ENCODE measurements around the gene FERMT3. TPM values are rescaled to one million over a fixed set of nuclear protein-coding genes. Genes with fewer than 3 reads are reported as not detected.
A peak's percentile ranks its signal among the peaks of the same experiment; 100 is the strongest.

FERMT3 gene
- total RNA-seq, 1 donor, result 7.0 TPM

GRCh38 chr11:64203421-64204079, 3.0 kb upstream of the FERMT3 start:
- no peak overlapping the region for H3K4me3 ChIP-seq (ENCODE audit: low read depth, low read length)
- TF ChIP-seq CTCF (IDR thresholded peaks at IDR 0.05; ENCODE audit: insufficient read depth, low read length), result no peak
- DNase-seq (ENCODE audit: low read depth), result no peak

GRCh38 chr11:64204080-64204440, 2.5 kb upstream of the FERMT3 start:
- no peak overlapping the region for H3K4me3 ChIP-seq (ENCODE audit: low read depth, low read length)
- no peak for DNase-seq (ENCODE audit: low read depth)
- no peak for TF ChIP-seq CTCF (IDR thresholded peaks at IDR 0.05; ENCODE audit: insufficient read depth, low read length)

- H3K4me3 ChIP-seq (ENCODE audit: low read depth, low read length), result no peak overlapping the region
- DNase-seq (ENCODE audit: low read depth), result peak; percentile 98
- TF ChIP-seq CTCF (IDR thresholded peaks at IDR 0.05; ENCODE audit: insufficient read depth, low read length), result peak; percentile 62
Observed at GRCh38 chr11:64204464-64204989, 2.0 kb upstream of the FERMT3 start.

- TF ChIP-seq CTCF (IDR thresholded peaks at IDR 0.05; ENCODE audit: insufficient read depth, low read length), result no peak
- H3K4me3 ChIP-seq (ENCODE audit: low read depth, low read length), result peak overlapping the region; percentile 31
- DNase-seq (ENCODE audit: low read depth), result peak; percentile 74
Observed at GRCh38 chr11:64207256-64208085, 950 bp downstream of the FERMT3 start.

GRCh38 chr11:64208086-64208795, 1.7 kb downstream of the FERMT3 start:
- DNase-seq (ENCODE audit: low read depth), result no peak
- peak overlapping the region; percentile 13 for H3K4me3 ChIP-seq (ENCODE audit: low read depth, low read length)
- TF ChIP-seq CTCF (IDR thresholded peaks at IDR 0.05; ENCODE audit: insufficient read depth, low read length), result no peak

GRCh38 chr11:64208796-64209562, 2.5 kb downstream of the FERMT3 start:
- DNase-seq (ENCODE audit: low read depth), result no peak
- no peak overlapping the region for H3K4me3 ChIP-seq (ENCODE audit: low read depth, low read length)
- no peak for TF ChIP-seq CTCF (IDR thresholded peaks at IDR 0.05; ENCODE audit: insufficient read depth, low read length)
